ENCODE measurements around the gene ADH4.

- TF ChIP-seq CEBPB (IDR thresholded peaks at IDR 0.05; ENCODE audit: low read depth, low read length) (no peak), RCOR1 (IDR thresholded peaks at IDR 0.05; ENCODE audit: insufficient replicate concordance, low read length) (no peak), RFX5 (IDR thresholded peaks at IDR 0.05; ENCODE audit: low read depth, low read length) (no peak), POLR2A (IDR thresholded peaks at IDR 0.05; ENCODE audit: low read depth, low read length) (no peak), BHLHE40 (IDR thresholded peaks at IDR 0.05; ENCODE audit: low read depth, low read length) (no peak), FOS (IDR thresholded peaks at IDR 0.05; ENCODE audit: low read depth, low read length) (no peak), MXI1 (IDR thresholded peaks at IDR 0.05; ENCODE audit: borderline replicate concordance, low read depth, low read length) (no peak), MAFK (IDR thresholded peaks at IDR 0.05; ENCODE audit: low read depth, low read length) (no peak), SMC3 (IDR thresholded peaks at IDR 0.05; ENCODE audit: low read depth, low read length) (no peak)
- TF ChIP-seq, protein P1, sequence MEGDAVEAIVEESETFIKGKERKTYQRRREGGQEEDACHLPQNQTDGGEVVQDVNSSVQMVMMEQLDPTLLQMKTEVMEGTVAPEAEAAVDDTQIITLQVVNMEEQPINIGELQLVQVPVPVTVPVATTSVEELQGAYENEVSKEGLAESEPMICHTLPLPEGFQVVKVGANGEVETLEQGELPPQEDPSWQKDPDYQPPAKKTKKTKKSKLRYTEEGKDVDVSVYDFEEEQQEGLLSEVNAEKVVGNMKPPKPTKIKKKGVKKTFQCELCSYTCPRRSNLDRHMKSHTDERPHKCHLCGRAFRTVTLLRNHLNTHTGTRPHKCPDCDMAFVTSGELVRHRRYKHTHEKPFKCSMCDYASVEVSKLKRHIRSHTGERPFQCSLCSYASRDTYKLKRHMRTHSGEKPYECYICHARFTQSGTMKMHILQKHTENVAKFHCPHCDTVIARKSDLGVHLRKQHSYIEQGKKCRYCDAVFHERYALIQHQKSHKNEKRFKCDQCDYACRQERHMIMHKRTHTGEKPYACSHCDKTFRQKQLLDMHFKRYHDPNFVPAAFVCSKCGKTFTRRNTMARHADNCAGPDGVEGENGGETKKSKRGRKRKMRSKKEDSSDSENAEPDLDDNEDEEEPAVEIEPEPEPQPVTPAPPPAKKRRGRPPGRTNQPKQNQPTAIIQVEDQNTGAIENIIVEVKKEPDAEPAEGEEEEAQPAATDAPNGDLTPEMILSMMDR (conservative IDR thresholded peaks at IDR 0.05; ENCODE audit: low read depth, low read length) = no peak
Measured at GRCh38 chr4:99103166-99103565, 40.9 kb downstream of the ADH4 start.

Measured in IMR-90 (cell line).